Fibroblast of skin of right quadriceps (primary cell): Measurements from ENCODE around the gene LRMDA.

ENCODE experiments used
- DNase-seq: peaks from one replicate; pipeline ENCODE4 v3.0.0-alpha.2; 2013

Gene LRMDA

DNA sequence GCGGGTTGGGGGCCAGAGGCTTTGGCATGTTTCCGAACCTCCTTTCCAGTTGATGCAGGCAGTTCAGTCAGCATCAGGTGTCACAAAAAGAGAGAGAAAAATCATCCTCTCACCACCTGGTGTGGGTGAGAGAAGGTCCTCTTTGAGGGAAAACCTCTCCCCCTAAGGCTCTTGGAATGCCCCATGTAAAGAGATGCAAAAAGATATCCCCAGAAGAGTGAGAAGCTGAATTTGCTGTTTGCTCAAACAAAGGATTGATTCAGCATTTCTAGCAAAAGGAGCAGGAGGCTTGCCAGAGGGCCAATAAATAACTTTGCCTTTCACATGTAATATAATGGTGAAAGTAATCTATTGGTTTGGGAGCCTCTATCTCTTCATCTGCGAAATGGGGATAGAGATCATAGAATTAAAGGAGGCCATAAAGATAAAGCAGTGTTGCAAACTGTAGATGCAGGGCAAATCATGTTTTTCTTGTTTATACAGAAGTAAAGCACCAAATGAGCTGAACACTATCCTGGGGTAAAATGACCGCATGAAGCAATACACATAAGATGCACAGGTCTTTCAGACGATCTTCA, 425.9 kb downstream of the LRMDA start:
- DNase-seq = no peak

DNA sequence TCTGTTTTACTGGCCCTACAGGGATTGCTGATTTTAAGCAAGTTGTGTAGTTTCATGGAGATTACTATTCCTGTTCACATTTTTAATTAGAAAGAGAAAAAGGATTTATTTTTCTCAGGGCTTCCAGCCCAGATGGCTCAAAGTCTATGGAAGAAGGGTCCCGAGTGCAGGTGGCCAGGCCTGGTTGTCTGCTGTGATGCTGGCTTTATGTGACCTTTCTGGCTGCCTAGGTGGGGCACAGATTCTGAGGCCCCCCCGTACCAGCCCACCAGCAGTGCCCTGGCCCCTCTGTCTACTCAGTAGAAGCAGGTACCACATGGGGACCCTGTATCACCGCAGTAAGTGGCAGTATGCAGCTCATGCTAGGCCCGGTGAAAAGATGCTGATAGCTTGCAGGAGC, 426.5 kb downstream of the LRMDA start:
- DNase-seq = no peak

DNA sequence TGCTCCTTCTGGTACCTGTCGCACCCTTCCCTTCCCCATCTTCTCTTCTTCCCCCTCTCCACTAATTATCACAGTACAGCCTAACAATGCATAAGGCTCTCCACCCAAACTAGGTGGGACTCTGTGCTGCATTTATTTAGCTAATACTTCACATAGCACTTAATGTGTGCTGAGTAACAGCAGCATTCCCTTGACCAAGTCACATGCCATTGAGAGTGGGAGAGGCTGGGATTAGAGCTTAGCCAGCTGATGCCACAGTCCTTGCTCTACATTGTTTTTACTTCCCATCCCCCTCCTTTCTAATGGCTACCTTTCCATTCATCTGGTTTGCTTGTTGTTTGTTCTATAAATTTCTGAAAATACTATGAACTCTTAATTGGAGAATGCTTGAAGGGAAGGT, 426.9 kb downstream of the LRMDA start:
- no peak for DNase-seq

DNA sequence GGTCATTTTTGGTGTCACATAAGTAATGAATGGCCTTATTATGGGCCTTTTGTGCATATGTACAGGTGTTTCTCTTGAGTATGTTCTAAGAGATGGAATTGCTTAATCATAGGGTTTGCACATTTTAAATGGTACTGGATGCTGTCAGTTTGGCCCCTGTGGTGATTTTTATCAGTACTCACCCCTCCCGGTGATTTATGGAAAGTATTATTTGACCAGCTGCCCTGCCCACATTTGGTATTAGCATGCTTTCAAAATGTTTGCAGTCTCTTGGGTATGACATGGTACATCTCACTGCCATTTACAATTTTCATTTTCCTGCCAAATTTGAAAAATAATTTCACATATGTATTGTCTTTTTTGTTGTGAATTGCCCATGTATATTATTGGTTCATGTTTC, 427.7 kb downstream of the LRMDA start:
- DNase-seq = no peak

DNA sequence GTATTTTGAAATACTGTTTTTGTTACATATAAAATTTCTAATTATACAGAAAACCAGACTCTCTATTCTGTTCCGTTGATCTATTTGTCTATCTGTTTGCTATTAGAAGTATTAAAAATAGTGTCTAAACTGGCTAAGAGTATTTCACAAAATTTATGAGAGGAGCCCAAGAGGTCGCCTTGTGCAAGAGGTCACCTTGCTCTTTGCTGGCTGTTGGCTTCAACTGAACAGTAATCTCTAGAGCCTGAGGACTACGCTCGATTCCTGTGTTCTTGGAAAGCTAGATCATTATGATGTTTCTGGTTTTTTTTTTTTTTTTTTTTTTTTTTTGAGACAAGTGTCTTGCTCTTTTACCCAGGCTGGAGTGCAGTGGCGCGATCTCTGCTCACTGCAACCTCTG, 428.6 kb downstream of the LRMDA start:
- no peak for DNase-seq

DNA sequence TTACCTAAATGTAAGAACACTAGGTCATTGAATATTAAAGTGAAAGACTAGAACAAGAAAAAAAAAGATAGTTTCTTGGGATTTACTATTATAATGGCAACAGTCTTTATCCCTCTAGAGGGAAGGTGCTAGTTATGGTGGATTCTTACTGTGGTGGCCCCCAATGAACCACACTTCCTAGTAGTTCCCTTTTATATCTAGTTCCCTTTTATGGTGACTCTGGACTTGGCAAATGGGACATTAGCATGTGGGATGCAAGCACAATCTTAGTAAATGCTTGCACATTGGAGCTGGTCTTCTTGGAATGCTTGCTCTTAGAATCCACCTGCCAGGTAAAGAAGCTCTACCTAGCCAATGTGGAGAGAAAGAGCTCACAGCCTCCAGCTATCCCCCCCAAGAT, 430.2 kb downstream of the LRMDA start:
- no peak for DNase-seq

DNA sequence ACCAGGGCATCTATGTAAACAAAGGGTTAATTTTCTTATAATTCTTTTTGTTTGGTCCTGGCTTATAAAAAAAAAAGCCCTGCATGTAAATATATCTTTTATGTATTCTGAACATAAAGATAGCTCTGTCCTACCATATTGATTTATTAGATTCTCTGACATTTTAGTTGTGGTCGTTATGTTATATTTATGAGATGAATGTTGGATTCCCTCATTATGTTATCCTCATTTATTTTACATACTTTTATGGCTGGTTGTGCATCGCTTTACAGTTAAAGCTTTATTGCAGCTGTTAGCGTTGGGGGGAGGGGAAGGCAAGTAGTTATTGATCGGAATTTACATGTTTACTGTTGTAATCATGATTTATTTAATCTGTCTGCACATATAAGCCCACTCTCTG, 431.5 kb downstream of the LRMDA start:
- DNase-seq = no peak

DNA sequence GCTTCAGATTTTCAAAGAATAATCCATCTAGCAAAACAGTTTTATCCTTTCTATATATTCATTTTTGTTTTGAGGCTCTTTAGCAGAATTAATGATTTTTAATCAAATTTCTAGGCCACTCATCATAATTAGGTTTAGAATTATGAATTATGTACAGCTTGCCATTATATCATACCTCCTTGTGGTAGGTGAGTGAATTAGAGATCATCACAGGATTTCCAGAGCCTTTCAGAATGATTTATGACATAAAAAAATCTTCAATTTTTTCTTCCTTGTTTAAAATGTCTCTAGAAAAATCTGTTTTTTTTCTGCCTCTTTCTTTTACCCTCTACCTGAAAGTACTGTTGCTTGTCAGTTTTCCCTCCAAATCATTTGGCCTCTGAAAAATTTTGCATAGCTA, 433.3 kb downstream of the LRMDA start:
- no peak for DNase-seq

DNA sequence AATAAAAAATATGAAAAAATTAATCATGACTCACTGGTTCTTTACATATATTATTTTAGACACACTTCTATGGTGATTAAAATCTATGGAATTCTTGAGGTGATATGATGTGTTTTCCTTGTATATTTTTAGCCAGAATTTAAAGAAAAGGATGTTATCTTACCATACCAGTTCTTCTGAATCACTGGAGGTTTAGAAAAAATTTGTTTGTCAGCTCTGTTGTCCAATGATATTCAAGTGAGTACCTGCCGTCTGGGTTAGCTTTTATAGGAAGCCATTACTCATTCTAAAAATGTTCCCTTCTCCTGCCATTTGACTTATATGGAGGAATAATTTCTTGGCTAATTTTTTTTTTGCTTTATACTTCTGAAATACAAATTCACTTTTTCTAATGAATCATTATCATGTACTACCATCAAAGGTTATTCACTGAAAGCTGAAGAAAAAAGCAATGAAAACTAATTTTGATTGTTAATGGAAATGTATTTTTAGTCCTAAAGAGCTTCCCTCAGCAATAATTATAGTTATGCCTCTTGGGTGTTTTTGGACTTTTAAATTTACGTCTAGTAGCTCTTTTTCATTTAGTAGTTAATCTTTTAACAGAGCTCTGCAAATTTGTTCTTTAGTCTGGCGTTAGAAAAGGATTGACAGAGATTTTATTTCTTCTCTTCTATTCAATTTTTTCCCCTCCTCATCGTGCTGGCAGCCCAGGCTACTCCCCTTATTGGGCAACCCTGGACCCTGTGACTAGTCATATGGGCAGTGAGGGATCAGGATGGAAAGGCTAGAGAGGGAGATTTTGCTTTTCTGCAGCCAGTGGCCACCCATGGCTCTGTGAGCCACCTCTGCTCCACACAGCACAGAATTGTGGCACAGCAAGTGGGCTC, 434.2 kb downstream of the LRMDA start:
- DNase-seq = peak; percentile 25

DNA sequence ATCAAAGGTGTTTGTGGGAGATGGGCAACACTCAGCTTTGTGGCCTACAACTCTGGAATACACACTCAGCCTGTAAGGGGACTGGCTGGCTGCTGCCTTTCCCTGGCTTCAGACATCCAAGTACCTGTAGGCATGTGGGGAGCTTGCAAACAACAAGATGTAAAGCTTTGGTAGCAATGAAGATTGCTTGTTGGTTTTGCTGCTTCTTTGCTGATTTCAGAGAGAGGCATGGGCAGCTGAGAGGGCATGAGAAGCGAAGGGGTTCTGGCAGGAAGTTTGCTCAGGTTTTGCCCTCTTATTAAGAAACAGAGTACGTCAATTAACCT, 434.8 kb downstream of the LRMDA start:
- no peak for DNase-seq

DNA sequence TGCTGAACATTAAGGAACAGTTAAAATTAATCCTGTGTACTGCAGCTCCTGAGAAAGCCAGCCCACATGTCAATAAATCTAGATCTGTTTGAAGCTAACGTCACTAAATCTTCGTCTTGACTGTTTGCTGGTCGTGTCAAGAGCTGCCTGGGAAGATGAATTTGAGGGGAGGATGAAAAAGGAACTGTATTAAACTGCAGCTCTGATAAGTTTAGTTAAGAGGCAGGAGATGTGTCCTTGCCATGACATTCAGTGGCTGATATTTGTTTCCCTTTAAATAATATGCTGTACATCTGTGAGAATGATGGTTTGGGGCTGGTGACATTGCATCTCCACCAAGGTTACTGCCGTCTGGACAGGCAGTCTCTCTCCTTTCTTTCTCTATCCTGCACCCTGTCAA, 435.3 kb downstream of the LRMDA start:
- DNase-seq = no peak

DNA sequence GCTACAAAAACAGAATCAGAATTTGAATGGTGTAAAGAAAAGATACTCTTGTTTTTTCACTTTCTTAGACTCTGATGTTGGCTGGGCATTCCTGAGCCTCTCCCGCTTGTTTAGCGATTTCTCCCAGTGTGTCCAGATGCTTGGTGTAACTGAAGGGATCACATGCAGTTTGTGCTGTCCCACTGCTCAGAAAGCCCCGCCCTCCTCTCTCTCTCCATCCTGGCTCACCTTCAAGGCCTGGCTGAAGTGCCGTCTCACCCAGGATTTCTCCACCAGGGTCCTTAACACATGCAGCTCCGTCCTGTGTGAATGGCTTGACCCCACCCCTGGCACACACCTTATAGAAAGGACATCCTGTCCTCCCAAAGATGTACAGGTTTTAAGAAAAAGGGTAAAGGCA, 437.1 kb downstream of the LRMDA start:
- no peak for DNase-seq

DNA sequence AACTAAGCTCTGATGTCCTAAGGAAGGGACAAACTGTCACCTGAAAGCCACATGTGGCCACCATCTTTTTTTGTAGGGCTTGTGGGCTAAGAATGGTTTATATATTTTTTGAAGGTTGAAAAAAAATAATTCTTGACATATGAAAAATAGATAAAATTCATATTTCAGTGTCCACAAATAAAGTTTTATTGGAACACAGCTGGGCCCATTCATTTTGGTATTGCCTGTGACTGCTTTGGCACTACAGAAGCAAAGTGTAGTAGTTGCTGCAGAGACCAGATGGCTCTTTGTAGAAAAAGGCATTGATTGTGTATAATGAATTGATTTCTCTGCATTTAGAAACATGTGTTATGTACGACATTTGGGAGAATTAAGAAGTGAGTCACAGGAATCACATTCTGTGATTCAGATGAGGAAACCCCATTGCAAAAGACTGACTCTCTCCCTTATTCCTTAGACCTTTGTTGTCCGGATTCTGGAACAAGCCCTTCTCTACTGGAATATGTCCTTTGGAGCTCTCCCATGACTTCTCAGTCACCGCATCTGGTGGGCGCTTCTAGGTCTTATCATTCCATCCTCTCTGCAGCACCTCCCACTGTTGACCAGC, 438.7 kb downstream of the LRMDA start:
- no peak for DNase-seq

DNA sequence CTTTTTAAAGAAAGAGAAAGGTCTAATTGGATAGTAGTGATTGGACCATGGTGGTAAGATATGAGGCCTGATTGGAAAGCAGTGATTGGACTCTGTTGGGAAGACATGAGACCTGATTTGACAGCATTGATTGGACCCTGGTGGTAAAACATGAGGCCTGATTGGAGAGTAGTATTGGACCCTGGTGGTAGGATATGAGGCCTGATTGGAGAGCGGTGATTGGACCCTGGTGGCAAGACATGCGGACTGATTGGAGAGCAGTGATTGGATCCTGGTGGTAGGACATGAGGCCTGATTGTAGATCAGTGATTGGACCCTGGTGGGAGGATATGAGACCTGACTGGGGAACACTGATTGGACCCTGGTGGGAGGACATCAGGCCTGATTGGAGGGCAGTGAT, 444.3 kb downstream of the LRMDA start:
- DNase-seq = no peak

DNA sequence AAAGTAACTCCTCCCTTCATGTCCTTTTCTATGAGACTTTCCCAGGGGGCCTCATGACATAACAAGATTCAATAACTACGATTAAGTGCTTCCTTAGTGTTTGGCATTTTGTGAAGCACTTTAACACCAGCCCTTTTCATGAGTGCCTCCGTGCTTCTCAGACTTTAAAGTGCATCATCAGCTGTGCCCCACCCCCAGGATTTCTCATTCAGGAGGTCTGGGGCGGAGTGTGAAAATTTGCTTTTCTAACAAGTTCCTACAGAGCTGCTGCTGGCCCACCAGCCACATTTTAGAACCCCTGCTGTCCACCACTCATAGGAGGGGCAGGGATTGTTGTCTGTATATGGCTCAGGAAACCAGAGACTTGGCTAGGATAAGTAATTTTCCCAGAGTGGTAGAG, 445.3 kb downstream of the LRMDA start:
- DNase-seq = no peak

DNA sequence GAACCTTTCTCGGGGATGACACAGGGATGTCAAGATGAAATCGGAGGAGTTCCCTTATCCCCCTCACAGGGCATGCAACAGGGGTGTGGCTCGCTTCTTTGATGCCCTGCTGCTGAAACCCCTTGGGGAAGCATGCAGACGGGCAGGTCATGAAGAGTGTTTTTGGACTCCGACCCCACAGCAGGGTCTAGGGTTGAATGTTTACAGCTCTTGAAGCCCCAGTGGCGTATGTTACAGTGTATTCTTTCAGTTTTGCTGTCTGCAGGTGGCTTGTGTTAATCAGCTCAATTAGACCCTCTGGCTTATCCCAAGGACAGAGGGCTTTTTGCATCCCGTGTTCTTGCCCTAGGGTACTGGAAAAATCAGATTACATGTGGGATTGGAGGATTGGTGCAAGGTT, 446.5 kb downstream of the LRMDA start:
- no peak for DNase-seq

DNA sequence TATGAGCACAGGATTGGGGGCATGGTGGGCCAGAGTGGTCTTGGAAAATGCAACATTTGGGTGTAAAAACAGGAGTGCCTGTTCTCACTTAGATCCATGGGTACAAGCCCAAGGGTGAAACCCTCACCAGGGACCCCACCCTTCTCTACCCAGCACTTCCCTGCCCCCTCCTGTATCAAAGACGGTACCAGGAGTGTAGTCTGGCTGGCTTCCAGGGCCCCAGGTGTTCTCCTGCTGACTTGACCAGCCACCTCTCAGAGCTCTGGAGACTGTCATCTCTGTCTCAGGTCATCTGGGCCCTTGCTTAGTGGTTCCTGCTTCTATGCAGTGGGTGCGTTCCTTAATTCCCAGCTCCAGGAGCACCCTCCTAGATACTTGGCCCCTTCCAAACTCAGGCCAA, 447.2 kb downstream of the LRMDA start:
- DNase-seq = no peak

DNA sequence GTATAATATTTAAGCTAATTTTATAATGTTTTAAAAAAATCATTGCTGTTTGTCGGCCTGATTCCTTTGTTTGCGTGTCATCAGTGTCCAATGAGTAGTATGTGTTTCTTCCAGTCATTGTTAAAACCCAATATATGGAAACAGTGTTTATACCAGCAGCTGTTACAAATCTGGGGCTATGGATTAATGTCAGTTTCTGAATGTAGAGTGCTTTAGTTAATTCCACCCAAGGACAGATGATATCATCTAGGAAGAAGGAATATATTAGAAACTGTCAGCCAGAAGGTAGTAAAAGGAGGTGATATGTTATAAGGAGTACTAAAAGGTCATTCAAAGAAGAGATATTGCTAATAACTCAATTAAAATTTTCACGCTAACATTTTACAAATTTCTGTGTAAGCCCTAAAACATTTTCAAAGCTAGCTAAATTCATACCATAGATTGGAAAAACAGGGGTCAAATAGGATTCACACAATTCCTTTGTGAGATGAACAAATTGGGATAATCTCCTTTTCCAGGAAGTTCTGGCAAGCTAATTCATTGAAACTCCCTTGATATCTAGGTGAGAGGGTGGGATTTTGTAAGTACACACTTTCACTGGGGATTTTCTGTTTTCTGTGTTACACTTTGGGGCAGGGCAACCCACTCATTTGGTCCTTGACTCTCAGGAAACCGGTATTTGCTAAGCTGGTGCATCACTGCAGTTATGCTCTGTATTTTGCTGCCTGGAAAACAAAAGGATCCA, 448.8 kb downstream of the LRMDA start:
- DNase-seq = no peak

DNA sequence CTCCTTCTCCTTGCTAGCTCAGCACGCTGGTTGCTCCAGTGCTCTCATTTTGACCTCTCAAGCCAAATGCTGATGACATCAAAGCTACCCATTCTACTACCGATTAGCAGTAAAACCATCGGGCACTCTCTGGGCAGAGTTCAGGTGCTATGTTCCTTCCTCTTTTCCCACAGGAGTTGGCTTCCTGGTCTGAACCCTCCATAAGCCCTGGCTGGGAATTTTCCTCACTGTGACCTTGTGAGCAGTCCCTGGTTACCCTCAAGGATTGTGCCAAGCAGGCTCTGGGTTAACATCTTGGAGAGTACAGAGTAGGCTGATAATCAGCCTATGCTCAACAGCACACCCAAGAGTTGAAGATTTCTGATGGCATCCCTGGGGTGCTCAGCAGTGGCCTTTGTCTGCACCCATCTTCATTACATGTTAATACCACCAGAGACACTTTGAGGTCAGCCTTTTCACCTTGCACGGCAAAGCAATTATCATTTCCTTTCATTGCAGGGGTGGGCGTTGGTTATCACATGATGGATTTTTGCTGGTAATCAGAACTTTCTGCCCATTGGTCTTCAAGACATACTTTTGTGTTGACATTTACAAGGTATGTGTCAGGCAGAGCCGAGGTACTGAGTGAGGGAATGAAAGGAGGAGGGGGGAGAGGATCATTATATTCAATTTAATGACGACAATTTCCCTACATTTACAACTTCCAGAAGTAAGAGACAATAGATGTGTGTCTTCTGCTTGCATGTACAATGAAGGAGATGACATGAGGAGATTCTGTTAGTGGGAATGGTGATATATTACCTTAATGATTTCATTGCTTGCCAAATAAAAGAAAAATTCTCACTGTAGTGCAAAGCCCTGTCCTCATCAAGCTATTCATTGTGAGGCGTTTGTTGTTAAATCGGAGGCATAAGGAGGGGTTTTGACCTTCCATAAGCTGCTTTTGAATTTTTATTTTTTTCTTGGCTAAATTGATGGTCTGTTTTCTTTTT, 452.0 kb downstream of the LRMDA start:
- DNase-seq = no peak

DNA sequence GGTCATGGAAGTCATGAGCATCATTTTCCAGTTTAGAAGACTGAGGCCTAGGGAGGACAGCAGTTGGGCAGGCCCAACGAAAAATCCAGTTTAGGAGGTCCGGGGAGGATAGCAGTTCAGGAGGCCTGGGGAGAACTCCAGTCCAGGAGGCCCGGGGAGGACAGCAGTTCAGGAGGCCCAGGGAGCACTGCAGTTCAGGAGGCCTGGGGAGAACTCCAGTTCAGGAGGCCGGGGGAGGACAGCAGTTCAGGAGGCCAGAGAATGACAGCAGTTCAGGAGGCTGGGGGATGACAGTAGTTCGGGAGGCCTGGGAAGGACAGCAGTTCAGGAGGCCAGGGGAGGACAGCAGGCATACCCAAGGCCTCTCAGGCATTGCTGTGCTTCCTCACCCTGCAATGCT, 453.4 kb downstream of the LRMDA start:
- no peak for DNase-seq

DNA sequence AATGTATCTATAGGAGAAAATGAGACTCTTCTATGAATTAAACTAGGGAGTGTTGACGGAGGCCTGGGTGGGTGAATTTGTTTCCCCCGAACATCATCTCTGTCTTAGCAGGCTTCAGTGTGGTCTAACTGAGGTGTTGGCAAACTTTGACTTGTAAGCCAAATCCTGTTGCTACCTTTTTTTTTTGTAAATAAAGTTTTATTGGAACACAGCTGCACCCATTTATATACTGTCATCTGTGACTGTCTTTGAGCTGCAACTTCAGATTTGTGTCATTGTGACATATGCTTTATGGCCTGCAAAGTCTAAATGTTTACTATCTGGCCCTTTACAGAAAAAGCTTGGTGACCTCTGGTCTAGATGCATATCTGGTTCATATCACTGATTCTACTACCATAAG, 455.9 kb downstream of the LRMDA start:
- no peak for DNase-seq

DNA sequence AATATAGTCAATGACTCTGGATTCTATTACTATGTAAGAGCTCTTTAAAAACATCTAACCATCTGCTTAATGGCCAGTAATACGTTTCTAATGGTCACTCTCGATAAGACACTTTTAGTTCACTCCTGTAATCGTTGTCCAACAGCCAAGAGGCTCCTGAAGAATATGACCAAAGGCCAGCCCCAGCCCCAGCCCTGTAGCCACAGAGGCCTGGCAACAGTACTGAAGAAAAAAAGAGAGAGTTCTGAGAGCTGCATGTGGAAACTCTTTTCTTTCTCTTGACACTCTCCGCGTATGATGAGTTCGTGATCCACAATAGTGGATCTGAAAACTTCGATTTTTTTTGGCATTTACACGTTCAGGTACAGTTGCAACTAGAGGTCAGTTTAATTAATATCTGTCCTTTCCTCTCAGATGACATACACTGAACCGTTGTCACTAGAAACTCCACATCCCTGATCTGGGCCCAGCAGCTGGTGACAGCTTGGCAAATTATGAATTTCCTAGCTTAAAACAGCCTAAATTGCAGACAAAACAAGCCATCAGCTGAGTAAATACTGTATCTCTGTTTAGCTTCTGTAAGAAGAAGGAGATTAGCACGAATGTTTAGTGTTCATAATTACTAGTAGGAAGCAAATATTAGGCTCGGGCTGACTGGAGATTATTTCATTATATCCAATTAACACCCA, 456.7 kb downstream of the LRMDA start:
- no peak for DNase-seq
